Keratinocyte (primary cell): ENCODE data around the gene DRD3. TPM values are rescaled to one million over a fixed set of nuclear protein-coding genes. Genes with fewer than 3 reads are reported as not detected.

Experiments
- DNase-seq: peaks from one replicate; pipeline ENCODE4 v3.0.0-alpha.2; 2011; ENCODE audit warnings: low read depth, missing footprints, low spot score
- FAIRE-seq: peaks from 2 replicates; lab custom pipeline; 2011; peaks lifted over from hg19 to GRCh38; lab: Jason Lieb, UNC
- H2AFZ ChIP-seq: 2 replicates; pipeline ENCODE4 v1.6.0; 2012; ENCODE audit warnings: low read length, control low read depth, inconsistent platforms; ENCODE audit not compliant: control insufficient read depth
- H3K27ac ChIP-seq: 2 replicates; pipeline ENCODE4 v1.5.1; 2011; ENCODE audit warnings: low read length; ENCODE audit not compliant: control insufficient read depth, insufficient read depth
- H3K27me3 ChIP-seq: 3 replicates; pipeline ENCODE4 v1.6.0; 2011; ENCODE audit warnings: low read length; ENCODE audit not compliant: control insufficient read depth, insufficient read depth; ENCODE audit errors: extremely low read depth
- H3K36me3 ChIP-seq, 2 experiments: 2 replicates in 1 of 2; 3 replicates in 1 of 2; pipeline ENCODE4 v1.5.1; 2011; ENCODE audit warnings: low read length in 2 of 2, mild to moderate bottlenecking in 1 of 2; ENCODE audit not compliant: control insufficient read depth in 2 of 2, insufficient read depth in 2 of 2; ENCODE audit errors: extremely low read depth in 1 of 2
- H3K4me1 ChIP-seq: 3 replicates; pipeline ENCODE4 v1.5.1; 2011; ENCODE audit warnings: low read length; ENCODE audit not compliant: control insufficient read depth, insufficient read depth; ENCODE audit errors: extremely low read depth
- H3K4me2 ChIP-seq: 3 replicates; pipeline ENCODE4 v1.6.0; 2011; ENCODE audit warnings: low read depth, low read length; ENCODE audit not compliant: control insufficient read depth, insufficient read depth; ENCODE audit errors: extremely low read depth
- H3K4me3 ChIP-seq, 3 experiments: fragments of 200-600 bp in 1 of 3; sonication (generic) in 1 of 3; 2 replicates in 2 of 3; 3 replicates in 1 of 3; pipeline ENCODE4 v1.5.1; 2011 to 2016; ENCODE audit warnings: low read length in 3 of 3, mild to moderate bottlenecking in 3 of 3, control low read depth in 2 of 3, inconsistent platforms in 1 of 3, low read depth in 1 of 3, mixed read lengths in 1 of 3, mixed run types in 1 of 3, moderate library complexity in 1 of 3; ENCODE audit not compliant: control insufficient read depth in 2 of 3, insufficient read depth in 2 of 3; ENCODE audit errors: extremely low read depth in 1 of 3
- H3K79me2 ChIP-seq: 2 replicates; pipeline ENCODE4 v1.6.0; 2012; ENCODE audit warnings: low read length; ENCODE audit not compliant: control insufficient read depth, insufficient read depth
- H3K9ac ChIP-seq: 3 replicates; pipeline ENCODE4 v1.6.0; 2011; ENCODE audit warnings: low read length; ENCODE audit not compliant: control insufficient read depth, insufficient read depth; ENCODE audit errors: extremely low read depth
- H3K9me1 ChIP-seq: 3 replicates; pipeline ENCODE4 v1.6.0; 2011; ENCODE audit warnings: low read length; ENCODE audit not compliant: control insufficient read depth, insufficient read depth; ENCODE audit errors: extremely low read depth
- H3K9me3 ChIP-seq: 2 replicates; pipeline ENCODE4 v1.5.1; 2012; ENCODE audit warnings: low read depth, low read length; ENCODE audit not compliant: control insufficient read depth
- H4K20me1 ChIP-seq: 3 replicates; pipeline ENCODE4 v1.6.0; 2011; ENCODE audit warnings: low read length; ENCODE audit not compliant: control insufficient read depth, insufficient read depth; ENCODE audit errors: extremely low read depth
- CTCF ChIP-seq, 3 experiments: IDR thresholded peaks in 1 of 3; conservative IDR thresholded peaks in 1 of 3; optimal IDR thresholded peaks in 1 of 3; 2 replicates in 2 of 3; 3 replicates in 1 of 3; pipeline versions ENCODE3 to v1.5.1; 2011; ENCODE audit warnings: low read length in 3 of 3, mild to moderate bottlenecking in 3 of 3, moderate library complexity in 2 of 3, control low read depth in 1 of 3, inconsistent platforms in 1 of 3; ENCODE audit not compliant: insufficient read depth in 2 of 3; ENCODE audit errors: extremely low read depth in 1 of 3
- EZH2 ChIP-seq: IDR thresholded peaks from one replicate; pipeline ENCODE4 v1.6.1; 2012; ENCODE audit warnings: inconsistent platforms, mild to moderate bottlenecking, low read length, moderate library complexity
- dilution Hi-C: fragments of 300-500 bp; cut with MboI; formaldehyde crosslinking; loops from one replicate; pipeline ENCODE4 v1.7.0; 2020; ENCODE audit warnings: low sequenced_read_pairs; ENCODE audit not compliant: extremely low pct_ligation_motif_present
- polyA plus RNA-seq, 5 experiments: library from polyadenylated mRNA; depleted of rRNA in 3 of 5; stranded (reverse) in 3 of 5; stranded (forward) in 1 of 5; unstranded in 1 of 5; fragments of >200 nt; gene quantifications; 1 replicate in 1 of 5; 2 replicates in 3 of 5; 3 replicates in 1 of 5; pipeline versions ENCODE4 v1.2.1 to v1.2.3, GENCODE V29; 2011 to 2012; ENCODE audit warnings: missing spikeins in 2 of 5, low read depth in 1 of 5, low replicate concordance in 1 of 5

DRD3 gene
- polyA plus RNA-seq, 1 donor (not counting 4 experiments of a cell fraction or from before 2014, with no cell fraction given), result not detected

- Histone ChIP-seq H3K4me3 (no peak overlapping the region), H3K79me2 (no peaks in the 10 kb centered on the region), H3K9me3 (no peaks in the 10 kb centered on the region), H3K4me2 (no peak overlapping the region), H3K4me1 (peaks cover 2% of the 10 kb centered on the region), H3K27me3 (no peaks in the 10 kb centered on the region), H3K9me1 (no peaks in the 10 kb centered on the region), H4K20me1 (no peaks in the 10 kb centered on the region), H2AFZ (no peak overlapping the region), H3K9ac (no peak overlapping the region), H3K36me3 (no peaks in the 10 kb centered on the region), H3K27ac (no peak overlapping the region)
- FAIRE-seq, result no peak
- dilution Hi-C loops, result no loop called here
- DNase-seq, result no peak
- TF ChIP-seq EZH2, result no peak
- TF ChIP-seq CTCF (optimal IDR thresholded peaks at IDR 0.05 in 1 of 3, IDR thresholded peaks at IDR 0.05 in 1 of 3, conservative IDR thresholded peaks at IDR 0.05 in 1 of 3; ENCODE audit: extremely low read depth in 1 of 3, insufficient read depth in 2 of 3, low read length in 3 of 3), result no peak
These were observed 39.0 kb downstream of the DRD3 start for GRCh38 chr3:114139836-114140235.

GRCh38 chr3:114133947-114134346, 44.9 kb downstream of the DRD3 start:
- Histone ChIP-seq H2AFZ (no peak overlapping the region), H3K27me3 (no peaks in the 10 kb centered on the region), H3K4me2 (no peak overlapping the region), H3K36me3 (no peaks in the 10 kb centered on the region), H3K79me2 (no peaks in the 10 kb centered on the region), H4K20me1 (no peaks in the 10 kb centered on the region), H3K9me3 (no peaks in the 10 kb centered on the region), H3K27ac (no peak overlapping the region), H3K4me3 (no peak overlapping the region), H3K9ac (no peak overlapping the region), H3K4me1 (no peaks in the 10 kb centered on the region), H3K9me1 (no peaks in the 10 kb centered on the region)
- dilution Hi-C loops, result no loop called here
- no peak for TF ChIP-seq EZH2
- TF ChIP-seq CTCF (optimal IDR thresholded peaks at IDR 0.05 in 1 of 3, IDR thresholded peaks at IDR 0.05 in 1 of 3, conservative IDR thresholded peaks at IDR 0.05 in 1 of 3; ENCODE audit: extremely low read depth in 1 of 3, insufficient read depth in 2 of 3, low read length in 3 of 3), result no peak
- FAIRE-seq (no peak), DNase-seq (no peak)
